Muscle of leg (tissue), 16 donors: ENCODE measurements around the gene HYKK. TPM values are rescaled to one million over a fixed set of nuclear protein-coding genes. Genes with fewer than 3 reads are reported as not detected.
A peak's percentile ranks its signal among the peaks of the same experiment; 100 is the strongest.

Experiments
- DNase-seq: peaks from one replicate; pipeline ENCODE4 v3.0.0; 2013
- H3K27ac ChIP-seq: one replicate; pipeline ENCODE4 v1.5.1; 2013; ENCODE audit warnings: mild to moderate bottlenecking, low read length, control low read depth
- H3K27me3 ChIP-seq: one replicate; pipeline ENCODE4 v1.6.1; 2013; ENCODE audit warnings: low read length; ENCODE audit not compliant: control insufficient read depth, insufficient read depth
- H3K36me3 ChIP-seq: one replicate; pipeline ENCODE4 v1.6.1; 2013; ENCODE audit warnings: low read length; ENCODE audit not compliant: control insufficient read depth, insufficient read depth
- H3K4me1 ChIP-seq: one replicate; pipeline ENCODE4 v1.6.1; 2013; ENCODE audit warnings: low read length; ENCODE audit not compliant: control insufficient read depth, insufficient read depth
- H3K4me3 ChIP-seq: one replicate; pipeline ENCODE4 v1.5.1; 2013; ENCODE audit warnings: low read length, control low read depth
- H3K9me3 ChIP-seq: replicated peaks from 2 replicates; pipeline ENCODE4 v1.6.1; 2013; ENCODE audit warnings: low read depth, low read length; ENCODE audit not compliant: control insufficient read depth
- WGBS: methylation state at CpG from one replicate; pipeline ENCODE4 v1.1.5; 2013; ENCODE audit warnings: missing lambda C conversion rate; ENCODE audit not compliant: insufficient coverage; 5-methylcytosine and 5-hydroxymethylcytosine counted together
- long read RNA-seq, 11 donors: transcript quantifications; one replicate each; lab custom pipeline, GENCODE V29; 2026
- polyA plus RNA-seq, 8 donors: library from polyadenylated mRNA; unstranded; fragments of 120-200 nt; gene quantifications; one replicate each; pipeline versions ENCODE4 v1.2.1 to v1.2.3, GENCODE V29; 2013; ENCODE audit warnings: inconsistent platforms in 1 of 8, low replicate concordance in 1 of 8; ENCODE audit not compliant: insufficient read length in 8 of 8, insufficient read depth in 1 of 8
- total RNA-seq: library from RNA; stranded (reverse); fragments of 120-200 nt; gene quantifications from one replicate; pipeline ENCODE4 v1.2.4, GENCODE V29; 2013

The HYKK gene
- 4.0 TPM for total RNA-seq
- polyA plus RNA-seq, result 1 to 10 TPM; 1.2 to 2.2 (median 1.8) TPM
- long read RNA-seq, donor 1, partial matches to known transcripts, result 0 of 1 reads
- long read RNA-seq, donor 1, other reads (novel, unspliced or antisense), result 0 of 1 reads
- long read RNA-seq, donor 2, partial matches to known transcripts, result 0 of 1 reads
- long read RNA-seq, donor 2, other reads (novel, unspliced or antisense), result 0 of 1 reads
- long read RNA-seq, donor 3, result 0 reads
- long read RNA-seq, donor 4, partial matches to known transcripts, result 0 of 2 reads
- long read RNA-seq, donor 4, other reads (novel, unspliced or antisense), result 0 of 2 reads
- long read RNA-seq, donor 5, partial matches to known transcripts, result 0 of 1 reads
- long read RNA-seq, donor 5, other reads (novel, unspliced or antisense), result 0 of 1 reads
- long read RNA-seq, donor 6, result 0 reads
- long read RNA-seq, donor 7, result 0 reads
- long read RNA-seq, donor 8, result 0 reads
- long read RNA-seq, donor 9, result 0 reads
- long read RNA-seq, donor 10, partial matches to known transcripts, result 0 of 1 reads
- long read RNA-seq, donor 10, other reads (novel, unspliced or antisense), result 0 of 1 reads
- long read RNA-seq, donor 11, result 0 reads

GRCh38 chr15:78506971-78507830 lies at the start of gene HYKK:
Gene HYKK, plus strand, starts transcription at chr15:78507577. Its CDS starts 5,512 bp downstream, at chr15:78513089.
- no peaks in the 10 kb centered on the region for H3K36me3 ChIP-seq
- peak within 1 kb of the TSS; percentile 69 for H3K27ac ChIP-seq
- under 1% methylated on average over 63 of the region's 63 CpGs for WGBS

GRCh38 chr15:78460737-78461136 lies 46.6 kb upstream of the HYKK start:
- no CpG with 5 or more reads among the region's 4 CpGs for WGBS
- no peak overlapping the region for H3K4me3 ChIP-seq

More at GRCh38 chr15:78506971-78507830, at the start of gene HYKK:
- peaks cover 4% of the 10 kb centered on the region for H3K27me3 ChIP-seq
- H3K9me3 ChIP-seq, result no peaks in the 10 kb centered on the region
- peaks cover 10% of the 10 kb centered on the region for H3K4me1 ChIP-seq
- DNase-seq, result peak; percentile 99
- peak within 1 kb of the TSS; percentile 75 for H3K4me3 ChIP-seq

GRCh38 chr15:78461171-78461888 lies 46.0 kb upstream of the HYKK start:
- H3K36me3 ChIP-seq, result peaks cover 25% of the 10 kb centered on the region
- no peak overlapping the region for H3K4me3 ChIP-seq
- no peak for DNase-seq
- H3K27me3 ChIP-seq, result no peaks in the 10 kb centered on the region
- no peaks in the 10 kb centered on the region for H3K9me3 ChIP-seq
- WGBS, result no CpG with 5 or more reads among the region's 3 CpGs
- peaks cover 1% of the 10 kb centered on the region for H3K4me1 ChIP-seq
- H3K27ac ChIP-seq, result no peak overlapping the region

More at GRCh38 chr15:78460737-78461136, 46.6 kb upstream of the HYKK start:
- no peaks in the 10 kb centered on the region for H3K9me3 ChIP-seq
- no peak overlapping the region for H3K27ac ChIP-seq
- H3K36me3 ChIP-seq, result peaks cover 22% of the 10 kb centered on the region
- peaks cover 3% of the 10 kb centered on the region for H3K4me1 ChIP-seq
- DNase-seq, result no peak
- H3K27me3 ChIP-seq, result no peaks in the 10 kb centered on the region

- DNase-seq, result no peak
- Histone ChIP-seq H3K27me3 (no peaks in the 10 kb centered on the region), H3K4me3 (no peak overlapping the region), H3K27ac (no peak overlapping the region), H3K4me1 (no peaks in the 10 kb centered on the region), H3K36me3 (peaks cover 48% of the 10 kb centered on the region), H3K9me3 (no peaks in the 10 kb centered on the region)
- no CpG with 5 or more reads among the region's 1 CpG for WGBS
These were observed 38.3 kb upstream of the HYKK start for GRCh38 chr15:78469031-78469430.

GRCh38 chr15:78477295-78477694 lies 30.1 kb upstream of the HYKK start:
- Histone ChIP-seq H3K9me3 (no peaks in the 10 kb centered on the region), H3K27ac (no peak overlapping the region), H3K27me3 (no peaks in the 10 kb centered on the region), H3K36me3 (peaks cover 37% of the 10 kb centered on the region), H3K4me1 (no peaks in the 10 kb centered on the region), H3K4me3 (no peak overlapping the region)
- no peak for DNase-seq
- 100% methylated on average over 1 of the region's 5 CpGs for WGBS

GRCh38 chr15:78479650-78480049 lies 27.7 kb upstream of the HYKK start:
- Histone ChIP-seq H3K27ac (no peak overlapping the region), H3K27me3 (no peaks in the 10 kb centered on the region), H3K9me3 (no peaks in the 10 kb centered on the region), H3K36me3 (peaks cover 43% of the 10 kb centered on the region), H3K4me3 (no peak overlapping the region), H3K4me1 (no peaks in the 10 kb centered on the region)
- no CpG with 5 or more reads among the region's 3 CpGs for WGBS
- no peak for DNase-seq

GRCh38 chr15:78481917-78482316 lies 25.5 kb upstream of the HYKK start:
- no peak overlapping the region for H3K4me3 ChIP-seq
- 78% methylated on average over 3 of the region's 7 CpGs for WGBS

GRCh38 chr15:78492872-78493271 lies 14.5 kb upstream of the HYKK start:
- DNase-seq, result no peak
- Histone ChIP-seq H3K27ac (no peak overlapping the region), H3K9me3 (no peaks in the 10 kb centered on the region), H3K4me1 (no peaks in the 10 kb centered on the region), H3K4me3 (no peak overlapping the region), H3K27me3 (no peaks in the 10 kb centered on the region), H3K36me3 (peaks cover 46% of the 10 kb centered on the region)
- WGBS, result no CpG with 5 or more reads among the region's 1 CpG

More at GRCh38 chr15:78481917-78482316, 25.5 kb upstream of the HYKK start:
- H3K27ac ChIP-seq, result no peak overlapping the region
- no peaks in the 10 kb centered on the region for H3K4me1 ChIP-seq
- peaks cover 45% of the 10 kb centered on the region for H3K36me3 ChIP-seq
- no peak for DNase-seq
- no peaks in the 10 kb centered on the region for H3K27me3 ChIP-seq
- no peaks in the 10 kb centered on the region for H3K9me3 ChIP-seq

- WGBS, result 97% methylated on average over 3 of the region's 4 CpGs
- no peak for DNase-seq
- H3K4me1 ChIP-seq, result peaks cover 3% of the 10 kb centered on the region
- H3K27ac ChIP-seq, result no peak overlapping the region
- no peaks in the 10 kb centered on the region for H3K27me3 ChIP-seq
- H3K4me3 ChIP-seq, result no peak overlapping the region
- H3K36me3 ChIP-seq, result peaks cover 17% of the 10 kb centered on the region
- no peaks in the 10 kb centered on the region for H3K9me3 ChIP-seq
These were observed 5.5 kb upstream of the HYKK start for GRCh38 chr15:78501857-78502256.
